ENCODE measurements around the gene NALCN.

The NALCN gene

DNA sequence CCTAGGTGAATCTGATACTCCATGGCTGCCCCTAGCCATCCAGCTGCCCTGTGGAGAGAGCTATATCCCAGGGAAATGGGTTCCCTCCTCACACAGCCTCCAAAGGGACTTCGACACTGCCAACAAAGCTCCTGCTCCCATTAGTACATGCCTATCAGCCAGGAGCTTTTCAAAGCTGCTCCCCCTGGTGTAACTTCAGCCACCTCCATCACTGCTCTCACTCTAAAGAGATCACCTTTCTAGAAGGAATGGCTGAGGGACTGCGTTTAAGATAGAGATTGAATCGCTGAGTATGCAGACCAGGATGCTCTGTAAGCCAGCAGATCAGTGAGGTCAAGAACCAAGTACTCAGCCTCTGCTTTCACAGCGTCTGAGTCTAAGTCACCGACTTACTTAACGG lies 213.7 kb downstream of the NALCN start:
- H3K4me3 ChIP-seq (ENCODE audit: low read depth, low read length): no peak overlapping the region
- H3K36me3 ChIP-seq (replicated peaks): no peaks in the 10 kb centered on the region
- in situ Hi-C loops (cut with HindIII; ENCODE audit: low pct_ligation_motif_present, low sequenced_read_pairs): no loop called here
- TF ChIP-seq, protein P1, sequence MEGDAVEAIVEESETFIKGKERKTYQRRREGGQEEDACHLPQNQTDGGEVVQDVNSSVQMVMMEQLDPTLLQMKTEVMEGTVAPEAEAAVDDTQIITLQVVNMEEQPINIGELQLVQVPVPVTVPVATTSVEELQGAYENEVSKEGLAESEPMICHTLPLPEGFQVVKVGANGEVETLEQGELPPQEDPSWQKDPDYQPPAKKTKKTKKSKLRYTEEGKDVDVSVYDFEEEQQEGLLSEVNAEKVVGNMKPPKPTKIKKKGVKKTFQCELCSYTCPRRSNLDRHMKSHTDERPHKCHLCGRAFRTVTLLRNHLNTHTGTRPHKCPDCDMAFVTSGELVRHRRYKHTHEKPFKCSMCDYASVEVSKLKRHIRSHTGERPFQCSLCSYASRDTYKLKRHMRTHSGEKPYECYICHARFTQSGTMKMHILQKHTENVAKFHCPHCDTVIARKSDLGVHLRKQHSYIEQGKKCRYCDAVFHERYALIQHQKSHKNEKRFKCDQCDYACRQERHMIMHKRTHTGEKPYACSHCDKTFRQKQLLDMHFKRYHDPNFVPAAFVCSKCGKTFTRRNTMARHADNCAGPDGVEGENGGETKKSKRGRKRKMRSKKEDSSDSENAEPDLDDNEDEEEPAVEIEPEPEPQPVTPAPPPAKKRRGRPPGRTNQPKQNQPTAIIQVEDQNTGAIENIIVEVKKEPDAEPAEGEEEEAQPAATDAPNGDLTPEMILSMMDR (IDR thresholded peaks at IDR 0.05; ENCODE audit: low read depth, low read length, missing control alignments): peak; percentile 23
- no peak for DNase-seq
- H3K27me3 ChIP-seq (replicated peaks): no peaks in the 10 kb centered on the region
- no peak overlapping the region for H3K27ac ChIP-seq

DNA sequence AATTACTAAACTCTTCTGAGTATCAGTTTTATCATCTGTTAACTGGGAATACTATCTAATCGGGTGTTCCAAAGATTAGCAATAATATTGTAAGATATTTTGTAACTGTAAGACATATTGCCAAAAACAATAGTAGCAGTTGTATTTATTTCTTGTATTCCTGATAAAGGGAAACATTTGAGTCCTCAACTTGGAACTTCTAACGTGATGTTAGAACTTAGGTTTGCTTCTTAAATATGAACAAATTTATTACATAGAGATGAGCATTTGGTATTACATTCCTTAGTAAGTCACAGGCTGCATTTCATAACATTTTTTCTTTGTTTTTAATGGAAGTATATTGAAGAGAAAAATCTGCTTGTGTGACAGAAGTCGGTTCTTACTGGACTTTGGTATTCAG lies 225.3 kb downstream of the NALCN start:
- in situ Hi-C loops (cut with HindIII; ENCODE audit: low pct_ligation_motif_present, low sequenced_read_pairs): no loop called here
- no peak for DNase-seq
- no peaks in the 10 kb centered on the region for H3K36me3 ChIP-seq (replicated peaks)
- no peak overlapping the region for H3K27ac ChIP-seq
- TF ChIP-seq, protein P1 (IDR thresholded peaks at IDR 0.05; ENCODE audit: low read depth, low read length, missing control alignments): no peak
- H3K27me3 ChIP-seq (replicated peaks): no peaks in the 10 kb centered on the region
- H3K4me3 ChIP-seq (ENCODE audit: low read depth, low read length): no peak overlapping the region

DNA sequence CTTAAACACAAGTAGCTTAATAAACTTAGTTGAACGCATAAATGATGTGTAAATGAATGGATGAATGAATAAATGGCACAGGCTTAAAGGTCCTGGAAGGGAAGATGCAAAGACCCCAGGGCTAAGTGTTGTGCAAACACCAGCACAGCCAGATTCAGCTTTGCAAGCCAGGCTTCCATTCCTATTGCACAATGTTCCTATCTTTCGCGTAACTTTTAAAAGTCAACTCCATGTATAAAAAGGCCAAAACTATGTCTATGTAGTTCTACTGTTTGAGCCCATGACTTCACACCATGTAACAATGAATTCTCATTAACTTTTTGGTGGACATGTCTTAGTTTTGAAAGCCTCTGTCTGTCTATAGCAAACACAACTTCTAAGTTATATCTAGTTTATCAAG lies 226.0 kb downstream of the NALCN start:
- Histone ChIP-seq H3K27me3 (replicated peaks) (no peaks in the 10 kb centered on the region), H3K4me3 (ENCODE audit: low read depth, low read length) (no peak overlapping the region), H3K27ac (no peak overlapping the region), H3K36me3 (replicated peaks) (no peaks in the 10 kb centered on the region)
- no peak for DNase-seq
- TF ChIP-seq, protein P1 (IDR thresholded peaks at IDR 0.05; ENCODE audit: low read depth, low read length, missing control alignments): no peak
- in situ Hi-C loops (cut with HindIII; ENCODE audit: low pct_ligation_motif_present, low sequenced_read_pairs): no loop called here

DNA sequence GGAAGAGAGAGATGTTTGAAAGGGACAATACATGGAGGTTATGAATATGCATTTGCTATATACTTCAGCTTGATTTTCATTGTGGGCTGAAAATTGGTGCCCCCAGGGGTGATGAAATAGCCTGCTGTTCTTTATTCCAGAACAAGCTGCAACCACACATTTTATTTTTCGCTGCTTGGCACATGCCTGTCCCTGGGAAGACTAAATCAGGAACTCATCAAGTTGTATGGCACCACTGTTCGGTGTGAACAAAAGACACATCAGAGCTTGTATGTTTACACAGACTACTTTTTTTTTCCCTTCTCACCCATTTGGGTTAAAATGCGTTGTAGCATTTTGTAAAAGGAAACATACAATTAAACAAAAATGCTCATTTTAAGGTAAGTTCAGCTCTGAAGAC lies 230.7 kb downstream of the NALCN start:
- TF ChIP-seq, protein P1 (IDR thresholded peaks at IDR 0.05; ENCODE audit: low read depth, low read length, missing control alignments): no peak
- no peak for DNase-seq
- Histone ChIP-seq H3K36me3 (replicated peaks) (no peaks in the 10 kb centered on the region), H3K4me3 (ENCODE audit: low read depth, low read length) (no peak overlapping the region), H3K27ac (no peak overlapping the region), H3K27me3 (replicated peaks) (no peaks in the 10 kb centered on the region)
- in situ Hi-C loops (cut with HindIII; ENCODE audit: low pct_ligation_motif_present, low sequenced_read_pairs): no loop called here

DNA sequence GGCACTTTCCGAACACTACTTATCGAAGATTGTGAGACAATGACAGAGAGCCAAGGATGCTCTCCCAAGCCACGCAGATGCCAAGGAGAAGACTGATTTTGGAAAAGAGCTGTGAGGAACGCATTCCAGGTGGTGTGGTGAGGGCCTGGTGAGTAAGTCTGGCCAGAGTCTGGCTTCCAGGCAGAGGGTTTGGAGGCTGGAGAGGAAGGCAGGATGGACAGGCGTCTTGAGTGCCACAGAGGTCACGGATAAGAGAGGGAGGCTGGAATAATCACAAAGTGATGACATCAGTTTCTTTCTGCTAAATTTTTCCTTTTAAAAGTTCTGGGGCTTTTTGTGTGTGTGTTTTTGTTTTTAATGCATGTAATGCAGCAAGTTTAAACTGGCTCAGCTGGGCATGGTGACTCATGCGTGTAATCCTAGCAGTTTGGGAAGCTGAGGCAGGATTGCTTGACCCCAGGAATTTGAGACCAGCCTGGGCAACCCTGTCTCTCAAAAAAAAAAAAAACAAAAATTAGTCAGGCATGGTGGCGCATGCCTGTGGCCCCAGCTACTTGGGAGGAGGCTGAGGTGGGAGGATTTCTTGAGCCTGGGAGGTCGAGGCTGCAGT lies 235.1 kb downstream of the NALCN start:
- H3K27me3 ChIP-seq (replicated peaks): no peaks in the 10 kb centered on the region
- no peak for DNase-seq
- TF ChIP-seq, protein P1 (IDR thresholded peaks at IDR 0.05; ENCODE audit: low read depth, low read length, missing control alignments): no peak
- H3K36me3 ChIP-seq (replicated peaks): no peaks in the 10 kb centered on the region
- H3K4me3 ChIP-seq (ENCODE audit: low read depth, low read length): no peak overlapping the region
- in situ Hi-C loops (cut with HindIII; ENCODE audit: low pct_ligation_motif_present, low sequenced_read_pairs): no loop called here
- H3K27ac ChIP-seq: no peak overlapping the region

DNA sequence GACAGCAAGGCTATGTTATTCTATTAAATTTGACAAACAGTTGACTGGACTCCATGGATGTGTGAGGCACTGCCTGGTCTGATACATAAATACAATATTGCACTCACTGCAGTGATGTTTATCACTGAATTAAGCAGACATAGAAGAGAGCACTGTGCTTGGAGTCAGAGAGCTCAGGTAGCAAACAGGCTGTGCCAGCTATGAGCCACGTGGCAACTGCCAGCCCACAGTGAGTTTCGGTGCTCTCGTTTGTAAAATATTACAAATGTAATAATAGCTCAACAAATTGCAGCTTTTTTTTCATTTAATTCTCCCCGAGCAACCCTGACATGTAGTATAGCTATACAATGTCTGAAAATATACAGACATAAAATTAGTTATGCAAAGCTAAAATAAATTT lies 237.3 kb downstream of the NALCN start:
- Histone ChIP-seq H3K27me3 (replicated peaks) (no peaks in the 10 kb centered on the region), H3K4me3 (ENCODE audit: low read depth, low read length) (no peak overlapping the region), H3K27ac (no peak overlapping the region), H3K36me3 (replicated peaks) (no peaks in the 10 kb centered on the region)
- TF ChIP-seq, protein P1 (IDR thresholded peaks at IDR 0.05; ENCODE audit: low read depth, low read length, missing control alignments): no peak
- in situ Hi-C loops (cut with HindIII; ENCODE audit: low pct_ligation_motif_present, low sequenced_read_pairs): no loop called here
- no peak for DNase-seq

All from brain microvascular endothelial cell (primary cell).